Epithelial cell of esophagus (primary cell): ENCODE measurements around the gene PAFAH2.

Experiments used
- DNase-seq: peaks from one replicate; pipeline ENCODE4 v3.0.0; 2010; ENCODE audit warnings: low read depth
- H3K4me3 ChIP-seq: 2 replicates; pipeline ENCODE4 v1.5.1; 2011; ENCODE audit warnings: mild to moderate bottlenecking, low read length, control low read depth
- CTCF ChIP-seq: IDR thresholded peaks from 2 replicates; pipeline ENCODE4 v1.5.1; 2011; ENCODE audit warnings: low read depth, mild to moderate bottlenecking, low read length, control low read depth, inconsistent platforms; ENCODE audit not compliant: insufficient read depth; ENCODE audit errors: missing control alignments

PAFAH2 gene

DNA sequence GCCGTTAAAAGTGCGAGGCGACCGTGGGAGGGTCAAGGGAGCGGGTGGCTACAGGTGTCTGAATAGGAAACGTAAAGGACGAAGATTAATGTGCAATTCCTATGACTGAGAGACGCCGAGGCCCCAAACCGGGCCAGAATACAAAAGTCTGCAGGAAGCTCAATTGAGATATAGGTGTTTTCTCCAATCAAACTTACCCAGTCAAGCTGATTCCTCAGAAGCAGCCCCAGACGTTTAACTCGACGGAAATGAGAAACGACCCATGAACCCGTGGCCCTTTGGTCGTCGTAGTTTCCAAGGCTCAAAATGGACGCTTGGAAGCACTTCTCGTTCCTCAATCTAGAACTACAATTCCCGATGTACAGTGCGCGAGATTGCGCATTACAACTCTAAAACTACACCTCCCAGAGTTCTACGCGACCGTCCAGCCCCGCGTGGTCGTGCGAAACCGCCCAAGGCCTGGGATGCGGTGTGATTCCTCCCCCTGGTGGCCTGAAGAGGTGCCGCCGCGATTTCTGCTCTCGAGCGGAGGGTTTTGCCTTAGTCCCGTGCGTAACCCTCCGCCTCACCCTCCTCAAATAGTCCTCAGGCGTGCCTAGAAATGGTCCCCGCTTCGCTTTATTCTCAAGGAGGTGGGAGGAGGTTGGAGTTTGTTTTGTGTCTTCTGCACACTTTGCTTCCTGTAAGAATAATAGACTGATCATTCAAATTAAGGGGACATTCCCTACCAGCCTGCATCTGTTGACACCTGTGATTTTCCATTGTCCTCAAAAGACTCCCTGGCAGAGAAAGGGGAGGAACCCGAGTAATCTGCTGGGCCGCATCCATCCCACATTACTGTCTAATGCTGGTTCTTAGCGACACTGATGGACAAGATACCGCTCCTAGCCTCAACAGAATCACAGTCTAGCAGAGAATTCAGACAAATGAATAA, at the start of gene PAFAH2:
TSS of gene PAFAH2 (minus strand) at position 236 of the 934 bp plus-strand sequence. CDS start 7,247 bp downstream, outside the sequence.
- DNase-seq: peak; percentile 100
- peak; percentile 96 for TF ChIP-seq CTCF
- peak within 1 kb of the TSS; percentile 70 for H3K4me3 ChIP-seq

DNA sequence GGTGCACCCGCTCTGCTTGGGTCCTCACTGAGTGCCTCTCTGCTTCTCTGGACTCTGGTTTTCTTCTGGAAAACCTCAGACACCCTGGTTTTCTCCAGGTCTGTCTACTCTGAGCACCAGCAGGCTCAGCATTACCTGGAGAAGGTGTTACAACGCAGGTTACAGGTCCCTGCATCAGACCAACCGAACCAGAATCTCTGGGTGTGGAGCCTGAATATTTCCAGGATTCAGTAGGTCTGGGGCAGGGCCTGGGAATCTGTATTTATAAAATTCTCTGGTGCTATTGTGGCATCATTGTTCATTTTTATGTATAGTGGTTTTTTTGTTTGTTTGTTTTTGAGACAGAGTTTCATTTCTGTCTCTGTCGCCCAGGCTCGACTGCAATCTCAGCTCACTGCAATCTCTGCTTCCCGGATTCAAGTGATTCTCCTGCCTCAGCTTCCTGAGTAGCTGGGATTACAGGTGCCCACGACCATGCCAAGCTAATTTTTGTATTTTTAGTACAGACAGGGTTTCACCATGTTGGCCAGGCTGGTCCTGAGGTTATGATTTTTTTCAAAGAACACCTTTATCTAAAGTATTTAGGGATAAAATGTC, 49.5 kb upstream of the PAFAH2 start:
- no peak for TF ChIP-seq CTCF
- DNase-seq: peak; percentile 44

DNA sequence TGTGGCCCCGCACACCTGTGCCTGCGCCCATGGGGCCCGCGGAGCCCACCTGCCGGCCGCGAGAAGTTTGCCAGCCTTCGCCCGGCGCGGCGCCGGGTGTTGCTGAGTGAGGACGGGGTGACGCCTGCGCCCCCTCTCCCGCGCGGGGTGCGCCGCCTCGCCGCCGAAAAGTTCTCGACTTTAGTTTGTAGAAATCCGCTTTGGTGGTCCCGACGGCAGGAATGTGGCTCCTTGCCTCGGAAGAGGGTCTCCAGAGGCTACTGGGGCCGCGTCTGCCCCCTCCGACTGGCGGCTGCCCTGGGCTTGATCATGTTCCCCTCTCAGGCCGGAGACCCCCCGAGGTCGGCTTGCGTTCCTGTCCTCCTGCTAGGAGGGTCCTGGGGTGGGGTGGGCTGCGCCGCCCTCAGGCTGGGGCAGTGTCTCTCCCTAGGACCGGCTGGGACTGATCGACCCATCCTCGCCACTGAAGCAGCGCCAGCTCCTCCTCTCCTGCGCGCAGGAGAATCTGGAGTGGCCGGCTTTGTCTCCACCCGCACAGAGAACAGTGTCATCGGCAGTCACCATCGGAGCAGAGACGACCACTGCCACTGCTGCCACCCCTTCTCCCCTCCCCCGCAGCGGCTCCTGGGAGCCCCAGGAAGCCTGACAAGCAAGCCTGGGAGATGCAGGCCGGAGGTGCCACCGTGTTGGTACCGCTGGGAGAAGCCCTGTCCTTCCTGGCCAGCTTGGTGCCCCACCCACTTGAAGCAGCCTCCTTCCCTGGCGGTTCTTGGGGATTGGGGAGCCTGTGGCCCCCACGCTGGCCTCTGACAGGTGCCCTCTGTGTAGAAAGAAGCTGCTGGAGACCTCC, 48.6 kb upstream of the PAFAH2 start:
- TF ChIP-seq CTCF: no peak
- no peak overlapping the region for H3K4me3 ChIP-seq
- DNase-seq: no peak

More for the DNA sequence above, 49.5 kb upstream of the PAFAH2 start:
- no peak overlapping the region for H3K4me3 ChIP-seq

DNA sequence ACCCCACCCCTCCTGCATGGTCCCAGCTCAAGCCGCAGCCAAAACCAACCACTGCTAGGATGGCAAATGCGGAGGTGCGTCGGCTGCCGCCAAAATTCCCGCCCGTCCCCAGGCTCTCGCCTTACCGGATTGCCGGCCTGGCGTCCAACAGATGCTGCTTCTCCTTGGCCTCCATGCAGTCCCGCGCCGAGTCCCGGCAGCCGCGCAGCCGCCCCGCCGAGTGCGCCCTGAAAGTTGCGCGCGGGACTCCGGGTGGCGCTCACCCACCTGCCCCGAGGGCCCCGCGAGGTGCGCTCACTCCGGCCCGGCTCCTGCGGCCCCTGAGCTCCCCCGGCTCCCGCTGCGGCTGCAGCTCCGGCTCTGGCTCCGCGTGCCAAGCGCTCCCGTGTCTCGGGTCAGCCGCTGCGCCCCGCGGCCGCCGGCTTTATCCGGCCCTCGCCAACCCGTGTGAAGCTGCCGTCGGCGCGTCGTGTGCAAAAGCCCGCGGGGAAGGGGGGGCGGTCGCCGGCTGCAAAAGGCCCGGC, 47.9 kb upstream of the PAFAH2 start, which contains the start of gene SLC30A2:
TSS of gene SLC30A2 (minus strand) at position 397 of the 524 bp plus-strand sequence. CDS start at position 175, 222 bp downstream.
- TF ChIP-seq CTCF: no peak
- DNase-seq: no peak
- no peak within 1 kb of the TSS for H3K4me3 ChIP-seq

DNA sequence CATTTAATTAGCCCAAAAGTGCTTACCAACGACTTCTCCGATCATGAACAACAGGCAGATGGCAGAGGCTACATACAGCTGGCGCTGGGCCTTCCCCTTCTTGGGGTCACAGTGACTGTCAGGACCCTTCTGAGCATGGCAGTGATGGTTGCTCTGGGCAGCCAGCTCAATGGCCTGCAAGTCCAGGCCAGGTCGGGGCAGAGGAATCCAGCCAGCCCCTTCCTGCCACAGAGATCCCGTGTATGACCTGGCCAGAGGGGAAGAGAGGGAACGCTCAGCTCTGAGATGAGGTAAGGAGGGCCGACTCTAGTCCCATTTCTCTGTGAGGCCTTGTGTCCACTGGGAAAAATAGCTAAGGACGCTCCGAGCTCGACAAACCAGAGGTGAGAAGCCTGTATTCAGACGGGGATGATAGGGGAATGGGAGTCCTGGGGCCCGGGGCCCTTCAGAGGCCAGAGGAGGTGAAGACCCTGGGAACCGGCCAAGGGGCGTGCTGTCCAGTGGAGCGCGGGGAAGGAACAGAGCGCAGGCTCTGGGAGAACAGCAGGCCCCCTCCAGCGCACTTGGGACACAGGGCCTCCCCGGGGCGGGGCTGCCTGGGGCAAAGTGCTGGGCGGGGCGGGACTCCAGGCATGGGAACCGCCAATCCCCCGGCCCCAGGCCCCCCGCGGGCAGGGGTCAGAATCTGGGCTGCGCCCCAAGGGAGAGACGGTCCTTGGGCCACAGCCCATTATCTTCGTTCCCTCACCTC, 47.3 kb upstream of the PAFAH2 start:
- no peak for DNase-seq
- TF ChIP-seq CTCF: no peak
- H3K4me3 ChIP-seq: no peak overlapping the region

- no peak for DNase-seq
- no peak overlapping the region for H3K4me3 ChIP-seq
- no peak for TF ChIP-seq CTCF
Observed at GRCh38 chr1:26044414-26044813, 46.6 kb upstream of the PAFAH2 start.
